ENCODE data around the gene GFPT1.

- TF ChIP-seq CTCF (IDR thresholded peaks at IDR 0.05; ENCODE audit: low read depth, low read length) (no peak), MYC (IDR thresholded peaks at IDR 0.05; ENCODE audit: low read depth, low read length) (no peak), MAX (IDR thresholded peaks at IDR 0.05; ENCODE audit: low read depth, low read length) (no peak)
Observed at GRCh38 chr2:69405306-69405705, 18.3 kb upstream of the GFPT1 start.

Data from NB4 (cell line).